Kidney tubule cell (primary cell): ENCODE data around the gene CABS1.

Experiments
- DNase-seq: peaks from one replicate; pipeline ENCODE4 v3.0.0-alpha.2; 2018; ENCODE audit warnings: low spot score

The CABS1 gene

GRCh38 chr4:70382691-70383181 lies 48.0 kb downstream of the CABS1 start, which contains the start of gene SMR3B:
Gene SMR3B, plus strand, starts transcription at chr4:70383131. Its CDS starts 1,380 bp downstream, at chr4:70384511.
- DNase-seq, result no peak
